PFSK-1 (cell line): ENCODE measurements around the gene GSTM2.

Source experiments
- FOXP2 ChIP-seq: optimal IDR thresholded peaks from 2 replicates; pipeline ENCODE3; 2011; ENCODE audit warnings: borderline replicate concordance, control low read depth, inconsistent platforms; ENCODE audit not compliant: insufficient read depth; ENCODE audit errors: extremely low read length, extremely low read depth
- POLR2AphosphoS5 ChIP-seq: IDR thresholded peaks from 2 replicates; pipeline ENCODE4 v1.6.1; 2012; ENCODE audit warnings: low read depth, mild to moderate bottlenecking, control low read depth, low read length, moderate library complexity
- SIN3A ChIP-seq: IDR thresholded peaks from 2 replicates; pipeline ENCODE4 v1.6.1; 2012; ENCODE audit warnings: mild to moderate bottlenecking, low read length, moderate library complexity, borderline replicate concordance; ENCODE audit not compliant: insufficient read depth
- TAF1 ChIP-seq: IDR thresholded peaks from 2 replicates; pipeline ENCODE4 v1.6.1; 2012; ENCODE audit warnings: low read length, control low read depth, borderline replicate concordance; ENCODE audit not compliant: insufficient read depth
- TF ChIP-seq, protein P1 (sequence below), 2 experiments: IDR thresholded peaks; 2 replicates each; pipeline versions ENCODE4 v1.6.1 to v1.8.0; 2011 to 2012; ENCODE audit warnings: low read depth in 2 of 2, low read length in 2 of 2, control low read depth in 1 of 2, inconsistent platforms in 1 of 2, mild to moderate bottlenecking in 1 of 2, moderate library complexity in 1 of 2; ENCODE audit not compliant: insufficient read depth in 1 of 2

Gene GSTM2

DNA sequence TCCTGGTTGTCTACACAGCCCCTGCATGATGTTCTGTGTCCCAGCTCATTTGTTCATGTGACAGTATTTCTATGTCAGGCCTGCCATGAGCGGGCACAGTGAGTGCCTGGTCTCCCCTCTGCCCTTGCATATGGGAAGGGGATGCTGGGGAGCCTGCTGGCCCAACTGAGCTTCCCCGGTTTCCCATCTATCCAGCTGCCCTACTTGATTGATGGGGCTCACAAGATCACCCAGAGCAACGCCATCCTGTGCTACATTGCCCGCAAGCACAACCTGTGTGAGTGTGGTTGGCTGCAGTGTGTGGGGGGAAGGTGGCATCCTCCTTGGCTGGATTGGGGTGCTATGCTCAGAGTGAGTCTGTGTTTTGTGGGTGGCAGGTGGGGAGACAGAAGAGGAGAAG, 10.5 kb upstream of the GSTM2 start:
- TF ChIP-seq POLR2AphosphoS5 (no peak), SIN3A (no peak), TAF1 (no peak), FOXP2 (no peak)
- TF ChIP-seq, protein P1, sequence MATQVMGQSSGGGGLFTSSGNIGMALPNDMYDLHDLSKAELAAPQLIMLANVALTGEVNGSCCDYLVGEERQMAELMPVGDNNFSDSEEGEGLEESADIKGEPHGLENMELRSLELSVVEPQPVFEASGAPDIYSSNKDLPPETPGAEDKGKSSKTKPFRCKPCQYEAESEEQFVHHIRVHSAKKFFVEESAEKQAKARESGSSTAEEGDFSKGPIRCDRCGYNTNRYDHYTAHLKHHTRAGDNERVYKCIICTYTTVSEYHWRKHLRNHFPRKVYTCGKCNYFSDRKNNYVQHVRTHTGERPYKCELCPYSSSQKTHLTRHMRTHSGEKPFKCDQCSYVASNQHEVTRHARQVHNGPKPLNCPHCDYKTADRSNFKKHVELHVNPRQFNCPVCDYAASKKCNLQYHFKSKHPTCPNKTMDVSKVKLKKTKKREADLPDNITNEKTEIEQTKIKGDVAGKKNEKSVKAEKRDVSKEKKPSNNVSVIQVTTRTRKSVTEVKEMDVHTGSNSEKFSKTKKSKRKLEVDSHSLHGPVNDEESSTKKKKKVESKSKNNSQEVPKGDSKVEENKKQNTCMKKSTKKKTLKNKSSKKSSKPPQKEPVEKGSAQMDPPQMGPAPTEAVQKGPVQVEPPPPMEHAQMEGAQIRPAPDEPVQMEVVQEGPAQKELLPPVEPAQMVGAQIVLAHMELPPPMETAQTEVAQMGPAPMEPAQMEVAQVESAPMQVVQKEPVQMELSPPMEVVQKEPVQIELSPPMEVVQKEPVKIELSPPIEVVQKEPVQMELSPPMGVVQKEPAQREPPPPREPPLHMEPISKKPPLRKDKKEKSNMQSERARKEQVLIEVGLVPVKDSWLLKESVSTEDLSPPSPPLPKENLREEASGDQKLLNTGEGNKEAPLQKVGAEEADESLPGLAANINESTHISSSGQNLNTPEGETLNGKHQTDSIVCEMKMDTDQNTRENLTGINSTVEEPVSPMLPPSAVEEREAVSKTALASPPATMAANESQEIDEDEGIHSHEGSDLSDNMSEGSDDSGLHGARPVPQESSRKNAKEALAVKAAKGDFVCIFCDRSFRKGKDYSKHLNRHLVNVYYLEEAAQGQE (IDR thresholded peaks at IDR 0.05; ENCODE audit: insufficient read depth in 1 of 2, low read depth in 2 of 2, low read length in 2 of 2): no peak

DNA sequence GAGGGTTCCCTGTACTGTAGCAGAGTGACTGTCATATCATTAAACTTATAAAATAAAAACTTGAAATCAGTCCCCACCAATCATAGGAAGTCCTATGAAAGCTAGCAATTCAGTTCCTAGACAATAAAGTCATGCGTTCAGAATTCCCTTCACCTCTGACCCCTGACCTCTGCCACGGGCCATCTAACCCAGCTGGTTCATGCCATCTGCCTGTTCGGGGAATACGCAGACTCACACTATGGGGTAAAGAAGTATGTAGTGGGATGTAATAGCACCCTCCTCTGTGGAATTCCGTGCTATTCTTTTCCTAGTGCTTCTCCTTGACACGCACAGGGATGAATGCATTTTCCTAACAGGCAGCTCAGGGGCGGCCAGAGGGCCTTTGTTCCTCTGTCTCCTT, 9.9 kb upstream of the GSTM2 start:
- TF ChIP-seq POLR2AphosphoS5 (no peak), FOXP2 (no peak)

DNA sequence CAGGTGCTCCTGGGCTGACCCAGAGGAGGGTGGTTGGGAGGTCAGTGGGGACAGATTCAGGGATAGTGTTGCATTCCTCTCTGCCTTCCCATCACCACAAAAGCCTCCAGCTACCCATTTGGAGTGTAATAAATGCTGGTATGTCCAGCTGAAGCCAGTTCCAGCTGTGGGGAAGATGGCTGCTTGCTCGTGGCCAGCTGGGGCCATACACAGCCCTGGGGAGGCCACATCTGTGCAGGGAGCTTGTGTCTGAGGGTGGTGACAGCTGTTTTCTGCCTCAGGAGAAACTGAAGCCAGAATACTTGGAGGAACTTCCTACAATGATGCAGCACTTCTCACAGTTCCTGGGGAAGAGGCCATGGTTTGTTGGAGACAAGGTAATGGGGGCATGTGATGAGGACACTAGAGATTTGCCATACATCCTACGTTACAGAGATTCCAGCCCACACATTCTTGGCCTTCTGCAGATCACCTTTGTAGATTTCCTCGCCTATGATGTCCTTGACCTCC, 9.3 kb upstream of the GSTM2 start:
- TF ChIP-seq SIN3A (no peak), TAF1 (no peak), POLR2AphosphoS5 (no peak), FOXP2 (no peak)
- TF ChIP-seq, protein P1 (IDR thresholded peaks at IDR 0.05; ENCODE audit: insufficient read depth in 1 of 2, low read depth in 2 of 2, low read length in 2 of 2): no peak

DNA sequence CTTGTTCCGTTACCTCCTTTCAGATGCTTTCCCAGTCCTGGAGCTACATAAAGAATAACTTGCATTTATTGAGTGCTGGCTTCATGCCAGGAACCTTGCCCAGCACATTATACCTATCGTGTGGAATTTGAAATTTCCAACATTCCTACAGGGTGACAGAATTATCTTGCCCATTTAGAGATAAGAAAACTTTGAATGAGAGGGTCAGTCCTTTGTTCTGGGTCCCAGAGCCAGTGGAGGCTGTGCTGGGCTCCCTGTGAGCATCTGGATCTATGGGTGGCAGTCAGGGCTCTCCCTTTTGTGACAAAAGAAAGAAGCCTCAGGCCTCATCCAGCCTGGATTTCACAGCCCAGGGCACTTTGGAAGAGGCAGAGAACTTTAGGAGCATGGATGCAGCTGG, 8.7 kb upstream of the GSTM2 start:
- TF ChIP-seq POLR2AphosphoS5: no peak
- no peak for TF ChIP-seq FOXP2
- no peak for TF ChIP-seq TAF1
- no peak for TF ChIP-seq SIN3A
- TF ChIP-seq, protein P1 (IDR thresholded peaks at IDR 0.05; ENCODE audit: insufficient read depth in 1 of 2, low read depth in 2 of 2, low read length in 2 of 2): no peak

DNA sequence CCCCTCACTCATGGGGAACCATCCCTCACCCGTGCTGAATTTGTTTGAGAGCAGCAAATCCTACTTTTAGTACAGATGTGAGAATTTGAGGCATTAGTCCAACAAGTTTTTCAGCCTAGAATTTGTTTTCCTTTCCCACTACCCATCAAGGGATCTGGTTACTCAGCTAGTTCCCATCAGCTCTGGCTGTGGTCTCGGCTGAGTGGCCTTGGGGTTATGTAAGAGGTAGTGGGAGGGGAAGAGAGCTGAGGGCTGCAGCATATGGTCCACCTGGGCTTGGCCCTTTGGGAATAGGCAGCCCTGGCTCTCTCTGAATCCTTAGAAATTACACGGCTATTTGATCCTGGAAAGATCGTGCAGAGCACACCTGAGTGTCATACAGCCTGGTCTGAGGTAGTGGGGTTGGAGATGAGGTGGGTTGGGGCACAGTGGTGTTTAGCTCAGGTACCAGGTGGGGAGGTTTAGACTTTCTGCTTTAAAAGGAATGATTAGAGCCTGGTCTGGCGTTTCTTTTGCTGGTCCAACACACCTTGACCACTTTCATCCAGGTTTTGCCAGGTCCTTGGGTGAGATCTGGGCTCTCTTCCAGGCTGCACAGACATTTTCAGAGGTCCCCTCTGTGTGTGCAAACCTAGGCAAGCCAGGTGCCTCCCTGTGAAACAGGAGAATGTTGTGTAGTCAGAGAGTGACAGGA, 7.7 kb upstream of the GSTM2 start:
- TF ChIP-seq TAF1: no peak
- TF ChIP-seq, protein P1 (IDR thresholded peaks at IDR 0.05; ENCODE audit: insufficient read depth in 1 of 2, low read depth in 2 of 2, low read length in 2 of 2): no peak
- no peak for TF ChIP-seq FOXP2
- TF ChIP-seq SIN3A: no peak
- TF ChIP-seq POLR2AphosphoS5: no peak
